HepG2 (cell line): ENCODE data around the gene RAD51D.

Experiments used
- CTCF ChIP-seq: sonication (generic); formaldehyde crosslinking; IDR thresholded peaks from 2 replicates; pipeline ENCODE4 v1.5.0; 2020; ENCODE audit warnings: mild to moderate bottlenecking, missing genetic modification reagents, moderate library complexity
- MAFK ChIP-seq, 2 experiments: IDR thresholded peaks in 1 of 2; conservative IDR thresholded peaks in 1 of 2; 2 replicates each; pipeline ENCODE4 v1.6.1; 2011; ENCODE audit warnings: improper control_type of control experiment in 2 of 2, low read length in 2 of 2
- MTERF4 ChIP-seq: sonication (generic); formaldehyde crosslinking; IDR thresholded peaks from 2 replicates; pipeline ENCODE4 v1.8.0; 2023; ENCODE audit warnings: mild to moderate bottlenecking, missing genetic modification reagents
- POLR2A ChIP-seq, 2 experiments: IDR thresholded peaks; 2 replicates each; pipeline ENCODE4 v1.6.1; 2011; ENCODE audit warnings: low read depth in 2 of 2, low read length in 2 of 2, mild to moderate bottlenecking in 1 of 2, moderate library complexity in 1 of 2; ENCODE audit not compliant: insufficient read depth in 1 of 2
- POLR2AphosphoS5 ChIP-seq: IDR thresholded peaks from 2 replicates; pipeline ENCODE4 v1.6.1; 2012; ENCODE audit warnings: low read depth, low read length
- SUZ12 ChIP-seq: fragments of 150-350 bp; IDR thresholded peaks from 2 replicates; pipeline ENCODE4 v1.6.1; 2014; ENCODE audit warnings: low read depth, low read length
- TCF7L2 ChIP-seq: IDR thresholded peaks from 2 replicates; pipeline ENCODE4 v1.6.1; 2011; ENCODE audit warnings: mild to moderate bottlenecking, low read depth, low read length, moderate library complexity
- ZBTB21 ChIP-seq: sonication (generic); formaldehyde crosslinking; IDR thresholded peaks from 2 replicates; pipeline ENCODE4 v1.4.0; 2020; ENCODE audit warnings: missing genetic modification reagents
- ZFX ChIP-seq: sonication (generic); formaldehyde crosslinking; IDR thresholded peaks from 2 replicates; pipeline ENCODE4 v1.4.0; 2020; ENCODE audit warnings: mild to moderate bottlenecking, low read depth, missing genetic modification reagents, moderate library complexity
- ZNF407 ChIP-seq: sonication (generic); formaldehyde crosslinking; IDR thresholded peaks from one replicate; pipeline ENCODE4 v1.5.1; 2020; ENCODE audit warnings: mild to moderate bottlenecking, missing genetic modification reagents; ENCODE audit errors: not compliant biosample characterization

- TF ChIP-seq POLR2A (IDR thresholded peaks at IDR 0.05; ENCODE audit: insufficient read depth in 1 of 2, low read depth in 2 of 2, low read length in 2 of 2) = no peak
- no peak for TF ChIP-seq MAFK (conservative IDR thresholded peaks at IDR 0.05 in 1 of 2, IDR thresholded peaks at IDR 0.05 in 1 of 2; ENCODE audit: low read length in 2 of 2)
- TF ChIP-seq ZFX (CRISPR knock-in tag) = no peak
- TF ChIP-seq TCF7L2 = no peak
- TF ChIP-seq CTCF (CRISPR knock-in tag) = no peak
- no peak for TF ChIP-seq ZBTB21 (CRISPR knock-in tag)
- TF ChIP-seq SUZ12 = no peak
- TF ChIP-seq ZNF407 (CRISPR knock-in tag) = no peak
- no peak for TF ChIP-seq MTERF4
- TF ChIP-seq POLR2AphosphoS5 = no peak
These were observed 45.1 kb upstream of the RAD51D start for GRCh38 chr17:35164716-35165115.
